HG03280 (cell line): ENCODE measurements around the gene CTNNA1.
"Not testable (repeated sequence)": the region's sequence is repeated elsewhere in the genome, so short reads cannot be mapped to it uniquely, and the experiment has no call there.

Experiments used
- ATAC-seq: cut with Tn5 transposase; IDR thresholded peaks from one replicate; pipeline ENCODE4 v1.9.1; 2021; ENCODE audit warnings: mild to moderate bottlenecking, moderate library complexity; ENCODE audit not compliant: unreplicated experiment

Gene CTNNA1

DNA sequence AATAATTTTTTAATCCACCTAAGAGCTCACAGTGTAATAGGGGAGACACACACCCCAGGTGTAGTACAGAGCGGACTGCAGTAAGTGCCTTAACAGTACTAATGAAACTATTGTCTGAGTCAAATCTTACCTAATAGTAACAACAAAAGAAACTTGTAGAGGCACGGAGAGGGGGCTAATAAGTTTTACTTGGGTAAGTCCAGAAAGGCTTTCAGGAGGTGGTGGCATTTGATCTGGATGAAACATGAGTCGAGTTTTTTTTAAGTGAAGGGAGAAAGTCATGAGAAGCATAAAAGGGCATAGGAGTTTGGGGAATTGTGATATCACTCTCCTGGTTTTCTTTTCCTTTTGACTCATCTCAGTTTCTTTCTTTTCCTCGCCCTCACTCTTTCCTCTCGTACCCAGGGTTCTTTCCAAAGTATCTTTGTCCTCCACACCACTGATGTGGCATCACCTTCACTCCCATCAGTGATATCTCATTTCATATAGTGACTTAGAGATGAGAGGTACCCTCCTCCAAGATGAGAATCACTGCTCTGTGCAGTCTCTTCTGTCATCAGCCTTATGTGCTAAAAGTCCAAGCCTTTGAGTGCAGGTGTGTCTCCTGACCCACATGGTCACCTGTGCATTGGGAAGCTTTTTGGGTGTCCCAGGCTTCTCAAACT, 2.0 kb downstream of the CTNNA1 start:
- no peak for ATAC-seq

DNA sequence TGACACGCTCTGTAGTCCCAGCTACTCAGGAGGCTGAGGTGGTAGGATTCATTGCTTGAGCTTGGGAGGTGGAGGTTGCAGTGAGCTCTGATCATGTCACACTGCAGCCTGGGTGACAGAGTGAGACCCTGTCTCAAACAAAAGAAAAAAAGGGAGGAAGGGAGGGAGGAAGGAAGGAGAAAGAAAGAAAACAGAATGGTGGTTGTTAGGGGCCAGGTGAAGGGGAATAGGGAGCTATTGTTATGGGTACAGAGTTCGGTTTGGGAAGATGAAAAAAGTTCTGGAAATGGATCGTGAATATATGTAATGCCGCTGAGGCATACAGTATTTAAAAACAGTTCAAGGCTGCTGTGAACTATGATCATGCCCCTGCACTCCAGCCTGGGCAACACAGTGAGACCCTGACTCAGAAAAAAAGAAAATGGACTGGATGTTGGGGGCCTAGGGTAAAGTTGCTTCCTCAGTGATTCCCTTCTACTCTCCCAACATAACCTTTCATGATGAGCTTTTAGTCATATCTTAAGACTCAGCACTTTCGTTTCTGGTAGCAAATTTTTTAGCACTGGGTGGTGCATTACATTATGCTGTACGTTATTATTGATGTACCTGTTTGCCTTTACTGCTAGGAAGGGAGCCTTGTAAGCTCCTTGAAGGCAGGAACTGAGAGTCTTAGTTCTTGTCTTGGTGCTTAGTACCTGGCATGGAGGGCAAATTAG, 4.0 kb downstream of the CTNNA1 start:
- no peak for ATAC-seq

DNA sequence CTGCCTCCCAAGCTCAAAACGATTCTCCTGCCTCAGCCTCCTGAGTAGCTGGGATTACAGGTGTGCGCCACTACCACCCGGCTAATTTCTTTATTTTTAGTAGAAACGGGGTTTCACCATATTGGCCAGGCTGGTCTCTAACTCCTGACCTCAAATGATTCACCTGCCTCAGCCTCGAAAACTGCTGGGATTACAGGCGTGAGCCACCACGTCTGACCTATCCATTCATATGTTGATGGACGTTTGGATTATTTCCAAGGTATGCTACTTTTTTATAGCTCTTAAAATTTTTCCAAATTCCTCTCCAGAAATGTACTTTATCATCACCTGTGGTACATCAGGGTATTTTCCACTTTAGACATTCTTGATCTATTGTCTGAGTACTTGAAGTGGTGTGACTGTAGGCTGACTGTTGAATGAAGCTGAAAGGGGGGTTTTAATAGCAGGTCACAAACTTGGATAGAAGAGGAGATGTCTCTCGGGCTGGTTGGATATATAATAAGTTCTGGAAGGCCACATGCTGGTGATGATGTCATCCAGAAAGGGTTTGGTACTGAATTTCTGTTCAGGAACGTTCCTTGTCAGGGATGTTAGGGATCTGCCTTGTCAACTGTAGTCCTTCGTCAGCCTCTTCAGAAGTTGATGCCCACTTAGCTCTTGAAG, 7.4 kb downstream of the CTNNA1 start:
- no peak for ATAC-seq

DNA sequence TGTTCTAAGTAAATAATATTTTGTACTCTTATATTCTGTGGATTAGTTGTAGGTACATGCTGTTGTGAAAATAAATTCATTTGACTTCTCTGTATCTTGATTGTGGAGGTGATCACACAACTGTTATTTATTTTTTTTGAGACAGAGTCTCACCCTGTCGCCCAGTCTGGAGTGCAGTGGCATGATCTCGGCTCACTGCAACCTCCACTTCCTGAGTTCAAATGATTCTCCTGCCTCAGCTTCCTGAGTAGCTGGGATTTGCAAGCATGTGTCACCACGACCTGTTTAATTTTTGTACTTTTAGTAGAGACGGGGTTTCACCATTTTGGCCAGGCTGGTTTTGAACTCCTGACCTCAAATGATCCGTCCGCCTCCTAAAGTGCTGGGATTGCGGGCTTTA, 7.9 kb downstream of the CTNNA1 start:
- not testable (repeated sequence) for ATAC-seq

DNA sequence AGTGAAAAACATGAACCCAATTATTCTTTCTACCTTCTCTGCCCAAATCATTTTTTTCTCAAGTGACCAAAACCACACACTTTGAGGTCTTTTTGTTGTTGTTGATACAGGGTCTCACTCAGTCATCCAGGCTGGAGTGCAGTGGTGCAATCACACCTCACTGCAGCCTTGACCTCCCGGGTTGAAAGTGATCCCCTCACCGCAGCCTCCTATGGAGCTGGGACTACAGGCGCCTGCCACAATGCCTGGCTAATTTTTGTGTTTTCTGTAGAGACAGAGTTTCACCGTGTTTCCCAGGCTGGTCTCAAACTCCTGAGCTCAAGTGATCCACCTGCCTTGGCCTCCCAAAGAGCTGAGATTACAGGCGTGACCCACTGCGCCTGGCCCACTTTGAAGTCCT, 8.4 kb downstream of the CTNNA1 start:
- ATAC-seq = not testable (repeated sequence)

DNA sequence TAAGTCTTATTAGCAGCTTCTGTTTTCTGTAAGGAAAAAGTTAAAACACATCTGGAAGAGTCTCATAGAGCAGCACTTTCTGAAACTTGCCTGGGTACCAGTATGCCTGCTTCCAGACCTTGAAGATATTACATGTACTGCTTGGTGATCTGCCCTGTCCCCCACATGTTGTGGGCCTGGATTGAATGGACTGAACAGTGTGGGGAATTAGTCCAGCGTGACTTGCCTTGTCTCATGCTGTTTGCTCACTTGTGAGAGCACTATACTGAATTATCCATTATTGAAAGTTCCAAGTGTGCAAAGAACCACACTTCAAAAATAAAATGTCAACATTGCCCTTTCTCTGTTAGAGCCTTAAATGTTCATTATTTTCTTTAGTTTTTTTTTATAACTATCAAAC, 8.9 kb downstream of the CTNNA1 start:
- no peak for ATAC-seq

DNA sequence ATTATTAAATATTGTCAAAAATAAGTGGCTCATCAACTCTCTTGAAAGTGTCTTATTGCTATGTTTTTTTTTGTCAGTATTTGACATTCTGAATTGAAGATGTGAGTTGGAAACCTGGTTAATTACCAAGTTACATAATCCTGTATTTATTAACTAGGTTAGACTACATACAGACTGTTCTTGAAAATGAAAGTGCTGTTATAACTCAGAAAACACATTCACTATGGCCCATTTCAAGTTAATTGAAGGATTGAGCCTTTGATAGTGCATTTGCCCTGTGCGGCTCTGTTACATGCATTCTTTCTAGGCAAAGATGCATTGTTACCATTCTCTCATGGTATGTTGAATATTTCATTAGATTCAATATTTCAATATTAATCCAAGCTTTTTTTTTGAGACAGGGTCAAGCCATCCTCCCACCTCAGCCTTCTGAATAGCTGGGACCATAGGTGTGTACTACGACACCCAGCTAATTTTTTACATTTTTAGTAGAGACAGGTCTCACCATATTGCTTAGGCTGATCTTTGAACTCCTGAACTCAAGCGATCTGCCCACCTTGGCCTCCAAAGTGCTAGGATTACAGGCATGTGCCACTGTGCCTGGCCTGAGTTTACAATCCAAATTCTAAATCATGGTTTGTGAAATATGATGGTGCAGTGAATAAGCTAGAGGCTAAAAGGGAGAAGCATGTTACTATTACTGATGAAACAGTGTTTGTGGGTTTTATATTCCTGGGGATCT, 10.0 kb downstream of the CTNNA1 start:
- no peak for ATAC-seq

DNA sequence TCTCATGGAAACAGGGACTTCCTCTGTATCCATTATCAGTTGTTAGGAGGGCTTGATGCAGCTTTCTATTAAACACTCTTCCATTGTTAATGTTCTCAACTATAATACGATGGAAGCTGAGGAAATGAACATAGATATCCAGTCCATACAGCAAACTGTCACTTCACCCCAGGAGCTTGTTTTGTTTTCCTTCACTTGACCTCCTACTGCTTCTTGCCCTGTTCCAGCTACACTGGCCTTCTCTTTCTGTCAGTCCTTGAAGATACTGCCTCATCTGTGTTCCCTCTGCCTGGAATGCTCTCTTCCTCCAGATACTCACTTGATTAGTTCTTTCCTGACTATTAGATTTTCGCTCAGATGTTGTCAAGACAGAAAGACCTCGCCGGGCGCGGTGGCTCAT, 17.1 kb downstream of the CTNNA1 start:
- ATAC-seq = no peak

DNA sequence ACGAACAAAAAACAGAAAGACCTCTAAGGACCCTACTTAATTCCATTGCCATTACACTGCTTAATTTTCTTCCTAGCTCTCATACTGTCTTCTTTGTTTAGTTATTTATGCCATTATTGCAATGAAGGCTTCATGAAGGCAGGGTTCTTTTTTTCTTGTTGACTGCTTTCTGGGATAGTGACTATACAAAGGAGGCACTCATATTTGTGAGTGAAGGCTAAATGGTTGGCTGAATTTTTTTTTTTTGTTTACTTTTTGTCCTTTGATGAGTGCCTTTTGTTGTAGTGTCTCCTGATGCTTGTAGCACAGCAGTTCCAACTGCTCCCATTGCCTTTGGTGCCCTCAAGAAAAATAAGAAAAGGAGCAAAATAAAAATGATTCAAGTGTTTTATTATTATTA, 17.8 kb downstream of the CTNNA1 start:
- ATAC-seq = no peak

DNA sequence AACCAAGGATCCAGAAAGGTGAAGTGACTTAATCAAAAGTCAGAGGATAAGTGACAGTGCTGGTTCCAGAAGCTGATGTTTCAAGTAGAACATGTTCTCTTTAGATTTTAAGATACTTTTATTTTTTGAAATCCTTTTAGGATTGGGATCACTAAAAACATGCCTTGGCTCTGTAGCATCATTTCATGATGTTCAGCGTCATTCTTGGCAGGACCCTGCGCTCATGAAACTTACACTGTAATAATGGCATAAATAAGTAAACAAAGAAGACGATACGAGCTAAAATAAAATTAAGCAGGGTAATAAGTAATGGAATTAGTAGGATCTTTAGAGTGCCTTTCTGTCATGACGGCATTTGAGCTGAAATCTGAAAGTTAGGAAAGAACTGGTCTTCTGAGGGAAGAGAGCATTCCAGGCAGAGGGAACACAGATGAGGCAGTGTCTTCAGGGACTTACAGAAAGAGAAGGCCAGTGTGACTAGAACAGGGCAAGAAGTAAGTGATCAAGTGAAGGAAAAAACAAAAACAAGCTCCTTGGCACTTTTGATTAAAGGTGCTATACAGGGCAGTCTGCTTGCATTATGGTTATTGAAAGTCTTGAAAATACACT, 19.9 kb downstream of the CTNNA1 start:
- no peak for ATAC-seq

DNA sequence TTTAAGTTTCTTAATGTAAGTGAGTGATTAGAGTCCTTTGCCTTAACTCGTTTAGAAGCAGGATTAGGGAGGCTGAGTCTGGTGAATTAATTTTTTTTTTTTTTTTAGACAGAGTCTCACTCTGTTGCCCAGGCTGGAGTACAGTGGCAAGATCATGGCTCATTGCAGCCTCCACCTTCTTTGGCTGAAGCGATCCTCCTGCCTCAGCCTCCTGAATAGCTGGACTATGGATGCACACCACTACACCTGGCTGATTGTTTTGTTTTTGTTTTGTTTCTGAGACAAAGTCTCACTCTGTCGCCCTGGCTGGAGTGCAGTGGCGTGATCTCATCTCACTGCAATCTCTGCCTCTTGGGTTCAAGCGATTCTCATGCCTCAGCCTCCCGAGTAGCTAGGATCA, 20.4 kb downstream of the CTNNA1 start:
- ATAC-seq = not testable (repeated sequence)

DNA sequence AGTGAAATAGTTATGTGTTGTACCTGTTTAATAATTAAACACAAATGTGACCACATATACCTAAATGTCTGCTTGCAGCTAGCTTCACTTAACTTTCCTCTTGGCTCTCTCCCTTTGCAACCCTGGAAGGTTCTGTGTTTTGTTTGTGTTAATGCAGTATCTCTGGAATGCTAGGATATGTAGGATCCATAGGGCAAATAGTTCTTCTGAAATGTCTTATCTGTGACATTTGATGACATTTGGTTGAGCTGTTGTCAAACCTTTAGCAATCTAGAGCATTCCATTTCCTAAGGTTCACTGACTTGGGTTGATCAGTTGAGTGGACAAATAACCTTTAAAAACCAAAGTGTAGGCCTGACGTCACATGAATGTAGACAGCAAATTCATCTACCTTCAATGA, 21.8 kb downstream of the CTNNA1 start:
- ATAC-seq = no peak

DNA sequence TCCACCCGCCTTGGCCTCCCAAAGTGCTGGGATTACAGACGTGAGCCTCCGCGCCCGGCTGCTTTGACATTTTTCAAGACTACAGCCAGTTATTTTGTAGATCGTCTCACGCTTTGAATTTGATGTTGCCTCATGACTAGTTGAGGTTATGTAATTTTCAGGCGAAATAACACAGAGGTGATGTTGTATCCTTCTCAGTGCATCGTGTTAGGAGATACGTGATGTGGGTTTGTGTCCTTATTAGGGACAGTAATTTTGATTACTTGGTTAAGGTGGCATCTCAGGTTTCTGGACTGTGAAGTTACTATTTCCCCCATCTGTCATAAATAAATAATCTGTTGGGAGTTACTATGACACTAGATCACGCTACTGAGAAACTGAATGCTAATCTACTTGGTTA, 25.0 kb downstream of the CTNNA1 start:
- ATAC-seq = no peak

DNA sequence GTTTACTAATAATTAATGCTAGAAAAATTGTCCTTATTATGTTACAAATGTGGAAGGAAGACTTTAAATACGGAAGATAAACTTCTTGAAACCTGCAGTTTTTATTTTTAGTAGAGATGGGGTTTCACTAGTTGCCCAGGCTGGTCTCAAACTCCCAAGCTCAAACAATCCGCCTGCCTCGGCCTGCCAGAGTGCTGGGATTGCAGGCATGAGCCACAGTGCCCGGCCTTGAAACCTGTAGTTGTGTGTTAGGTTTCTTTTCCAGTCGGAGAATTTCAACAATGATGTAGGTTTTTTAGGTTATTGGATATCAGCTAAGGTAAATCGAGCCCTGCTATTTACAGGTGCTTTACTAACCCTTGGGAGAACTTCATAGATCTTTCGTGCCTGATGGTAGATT, 30.8 kb downstream of the CTNNA1 start:
- ATAC-seq = no peak

DNA sequence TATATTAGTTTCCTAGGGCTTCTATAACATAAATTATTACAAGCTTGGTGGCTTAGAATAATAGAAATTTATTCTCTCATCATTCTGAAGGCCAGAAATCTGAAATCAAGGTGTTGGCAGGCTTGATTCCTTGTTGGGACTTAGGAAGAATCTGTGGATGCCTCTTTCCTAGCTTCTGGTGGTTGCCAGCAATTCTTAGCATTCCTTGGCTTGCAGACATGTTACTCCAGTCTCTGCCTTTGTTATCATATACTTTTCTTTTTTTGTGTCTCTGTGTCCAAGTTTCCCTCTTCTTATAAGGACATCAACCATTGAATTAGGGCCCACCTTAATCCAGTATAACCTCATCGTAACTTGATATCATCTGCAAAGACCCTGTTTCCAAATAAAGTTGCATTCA, 31.4 kb downstream of the CTNNA1 start:
- no peak for ATAC-seq

DNA sequence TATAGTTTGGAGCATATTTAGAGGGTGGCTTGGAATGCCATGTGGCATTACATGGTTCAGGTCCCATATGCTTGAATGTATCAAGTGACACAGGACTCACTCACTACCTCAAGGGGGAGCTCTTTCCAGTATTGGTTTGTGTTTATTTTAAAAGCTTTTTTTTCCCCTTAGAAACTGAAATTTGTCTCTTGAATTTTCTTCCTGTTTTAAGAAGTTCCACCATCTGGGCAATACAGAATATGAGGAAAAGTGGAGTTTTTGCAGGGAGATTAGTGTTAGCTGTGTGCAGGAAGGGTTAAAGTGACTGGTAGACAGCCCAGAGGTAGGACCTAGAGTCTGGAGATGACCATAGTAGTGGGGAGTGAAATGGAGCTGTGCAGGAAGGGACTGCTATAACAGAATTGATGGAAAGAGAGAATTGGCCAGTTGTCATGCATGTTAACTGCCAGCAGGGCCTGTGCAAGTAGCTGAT, 36.6 kb downstream of the CTNNA1 start:
- ATAC-seq = no peak

DNA sequence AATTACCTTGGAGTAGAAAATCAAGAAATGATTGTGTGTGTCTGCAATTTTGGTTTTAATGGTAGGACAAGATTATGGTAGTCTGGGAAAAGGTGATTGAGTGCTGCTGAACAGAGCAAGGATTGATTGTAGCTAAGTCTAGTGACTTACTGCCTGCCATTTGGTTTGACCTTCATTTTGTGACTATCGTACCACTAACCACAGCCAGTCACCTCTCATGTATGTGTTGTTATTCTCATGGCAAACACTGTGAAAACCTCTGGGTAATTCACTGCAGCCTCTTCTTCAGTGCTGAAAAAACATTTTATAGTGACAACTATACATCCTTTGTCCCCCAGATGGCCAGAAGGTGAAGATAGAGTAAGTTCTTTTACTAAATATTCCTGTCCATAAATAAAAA, 37.5 kb downstream of the CTNNA1 start:
- no peak for ATAC-seq

DNA sequence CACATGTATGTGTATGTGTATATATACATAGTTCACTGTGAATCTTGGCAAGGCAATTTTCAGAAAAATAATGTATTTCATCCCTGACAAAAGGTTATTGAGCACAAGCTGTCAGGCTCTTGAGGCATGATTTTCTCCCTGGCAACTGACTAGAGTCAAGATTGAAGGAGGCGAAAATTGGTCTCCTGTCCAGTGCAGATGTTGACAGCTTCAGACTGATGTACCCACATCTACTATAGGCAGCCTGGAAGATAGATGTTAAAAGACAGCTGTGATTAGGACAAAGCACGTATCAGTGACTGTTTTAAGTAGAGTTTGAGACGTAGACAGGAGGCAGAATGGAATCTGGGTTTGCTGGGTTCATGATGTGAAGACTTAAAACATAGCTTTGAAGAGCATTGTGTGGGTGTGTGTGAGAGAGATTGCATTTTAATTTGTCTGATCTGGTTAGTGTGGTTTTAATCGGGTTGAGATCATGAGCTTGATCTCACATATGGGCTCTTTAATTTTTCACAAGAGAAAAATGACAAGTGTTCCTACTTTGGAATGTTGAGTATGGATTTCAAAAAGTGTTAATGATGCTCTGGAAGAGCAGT, 39.1 kb downstream of the CTNNA1 start:
- ATAC-seq = no peak

DNA sequence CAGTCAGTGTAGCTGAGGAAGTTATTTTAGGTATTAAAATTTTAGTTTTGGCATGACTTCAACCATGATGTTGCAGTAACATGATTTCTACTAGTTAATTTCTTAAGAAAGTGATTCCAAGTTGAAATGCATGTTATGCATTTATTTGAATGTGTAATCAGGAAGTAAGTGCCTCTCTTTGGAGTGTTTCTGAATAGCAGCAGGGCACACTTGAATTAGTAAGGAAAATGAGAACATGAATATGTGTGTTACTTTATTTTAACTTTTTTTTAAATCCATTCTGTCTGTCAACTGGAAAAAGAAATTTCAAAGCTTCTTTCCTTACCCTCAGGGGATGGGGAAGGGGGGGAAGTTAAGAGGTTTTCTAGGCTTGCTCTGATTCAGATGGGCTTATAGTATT, 40.4 kb downstream of the CTNNA1 start:
- ATAC-seq = no peak

DNA sequence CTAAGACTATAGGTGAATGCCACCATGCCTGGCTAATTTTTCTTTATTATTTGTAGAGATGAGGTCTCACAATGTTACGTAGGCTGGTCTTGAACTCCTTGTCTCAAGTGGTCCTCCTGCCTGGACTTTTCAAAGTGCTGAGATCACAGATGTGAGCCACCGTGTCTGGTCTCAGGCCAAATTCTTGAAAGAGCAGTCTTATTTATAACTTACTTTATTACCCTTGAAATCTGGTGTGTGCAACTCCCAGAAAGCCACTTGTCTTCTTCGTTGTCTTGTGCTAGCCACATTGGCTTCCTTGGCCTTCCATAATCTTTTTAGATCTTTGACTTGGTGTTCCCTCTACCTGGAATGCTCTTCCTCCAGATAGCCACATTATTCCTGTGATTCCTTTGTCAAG, 50.1 kb downstream of the CTNNA1 start:
- no peak for ATAC-seq

DNA sequence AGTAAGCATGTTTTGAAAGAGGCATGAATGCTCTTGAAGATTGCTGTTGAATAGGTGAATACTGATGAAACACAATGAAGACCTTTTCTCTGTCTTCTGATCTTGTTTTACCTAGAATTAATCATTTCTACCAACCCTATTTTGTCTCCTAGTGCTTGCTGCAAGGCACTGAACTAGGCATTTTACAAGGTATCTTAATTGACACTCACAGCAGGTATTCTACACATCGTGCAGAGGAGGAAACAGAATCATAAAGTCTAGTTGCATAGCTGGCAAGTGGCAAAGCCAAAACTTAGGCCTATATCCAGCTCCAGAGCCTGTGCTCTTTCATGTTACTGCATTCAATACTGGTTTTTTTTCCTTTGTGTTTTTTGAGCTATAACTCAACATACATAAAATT, 50.7 kb downstream of the CTNNA1 start:
- ATAC-seq = no peak
